ENCODE measurements around the gene ANKDD1B. TPM values are rescaled to one million over a fixed set of nuclear protein-coding genes. Genes with fewer than 3 reads are reported as not detected.

The ANKDD1B gene
- total and polyA plus RNA-seq, 2 of the 13 experiments (the other 11 are each of a cell fraction or from before 2014, with no cell fraction given) = 0.12 to 0.27 TPM

DNA sequence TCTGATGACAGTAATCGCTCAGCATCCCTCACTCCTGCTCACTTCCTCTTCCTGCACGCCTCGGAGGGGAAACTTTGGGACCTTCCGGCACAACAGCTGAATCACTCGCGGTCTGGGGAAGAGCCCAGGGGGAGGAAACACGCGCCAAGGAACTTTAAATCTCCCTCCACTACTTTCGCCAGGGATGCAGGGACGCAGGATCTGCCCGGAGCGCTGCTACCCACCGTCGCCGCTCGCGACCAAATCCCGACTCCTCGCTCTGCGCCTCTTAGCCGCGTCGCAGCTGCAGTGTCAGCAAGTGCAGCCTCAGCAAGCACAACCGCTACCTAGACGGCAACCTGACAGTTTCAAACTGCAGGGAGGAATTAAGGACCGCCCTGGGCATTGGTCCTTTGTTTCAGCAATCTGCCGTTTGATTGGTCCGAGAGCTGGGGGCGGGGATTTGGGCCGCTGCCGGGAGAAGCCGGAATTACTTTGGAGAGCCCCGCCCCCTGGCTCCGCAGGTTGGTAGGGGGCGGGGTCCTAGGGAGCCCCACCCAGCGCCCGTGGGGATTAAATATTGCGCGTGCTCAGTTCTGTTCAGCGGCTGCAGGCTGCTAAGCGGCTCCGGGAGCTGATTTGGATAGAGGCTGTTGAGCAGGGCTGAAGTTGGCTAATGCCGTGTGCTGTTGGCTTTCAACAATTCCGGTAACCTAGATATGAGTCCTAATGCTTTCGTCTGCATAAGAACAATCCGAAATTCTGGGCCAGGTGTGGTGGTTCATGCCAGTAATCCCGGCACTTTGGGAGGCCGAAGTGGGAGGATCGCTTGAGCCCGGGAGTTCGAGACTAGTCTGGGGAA lies 106.0 kb downstream of the ANKDD1B start, which contains the start of gene POC5:
POC5 (minus strand) TSS at position 356 of the 841 bp plus-strand sequence. CDS start 4,500 bp downstream, outside the sequence.
- DNase-seq (ENCODE audit: low spot score) (peak; percentile 96), ATAC-seq (peak; percentile 96), FAIRE-seq (peak; percentile 83)
- Histone ChIP-seq H3K4me2 (ENCODE audit: low read depth, low read length) (peak within 1 kb of the TSS; percentile 87), H3K79me2 (ENCODE audit: insufficient read depth, low read length) (peaks cover 13% of the 10 kb centered on the region), H3K27me3 (ENCODE audit: control insufficient read depth in 1 of 2, insufficient read depth in 2 of 2, low read length in 2 of 2) (no peaks in the 10 kb centered on the region), H3K27ac (ENCODE audit: extremely low read length, insufficient read depth, low read length) (peak within 1 kb of the TSS; percentile 83), H3K36me3 (replicated peaks in 1 of 2; ENCODE audit: control insufficient read depth in 1 of 2, insufficient read depth in 2 of 2, low read length in 2 of 2) (peaks cover 0 to 5% of the 10 kb centered on the region in 2 experiments; a peak in 1 of 5 replicates), H3K9ac (ENCODE audit: insufficient read depth, low read depth, low read length) (peak within 1 kb of the TSS; percentile 75), H3K4me3 (replicated peaks in 1 of 3; ENCODE audit: insufficient read depth in 1 of 3, low read depth in 2 of 3, low read length in 3 of 3) (peak within 1 kb of the TSS; percentile 87 to 97 (median 97)), H4K20me1 (ENCODE audit: insufficient read depth, low read length) (no peaks in the 10 kb centered on the region), H3K9me3 (ENCODE audit: low read length) (no peaks in the 10 kb centered on the region), H2AFZ (ENCODE audit: low read length) (peak within 1 kb of the TSS; percentile 84), H3K4me1 (ENCODE audit: insufficient read depth, low read length) (peaks cover 38% of the 10 kb centered on the region)
- 3% methylated on average over 17 of the region's 51 CpGs for WGBS (ENCODE audit: low lambda C conversion rate)
- POLR2A ChIA-PET = interaction anchor here (0.5 to 1.5 kb wide), 8 partner anchors 11 to 497 kb away, joined by 3 to 5 read pairs (median 4); partner anchors contain the start of genes ANKRD31 and HMGCR
- in situ Hi-C loops (cut with HindIII; ENCODE audit: extremely low pct_ligation_motif_present, low pct_unique_long_range_greater_than_20kb) = no loop called here
- TSS peak; percentile 58 for BruUV-seq (replicated peaks)
- CTCF ChIA-PET (ENCODE audit: low intra/inter-chr PET ratio, low total read pairs) = no interaction called here
- intact Hi-C loops (cut with micrococcal nuclease; ENCODE audit: unreplicated experiment) = no loop called here
- TF ChIP-seq ZNF572 (CRISPR knock-in tag; IDR thresholded peaks at IDR 0.05) (no peak), SAP130 (CRISPR knock-in tag; IDR thresholded peaks at IDR 0.05; ENCODE audit: low read depth) (peak; percentile 99), ZNF713 (CRISPR knock-in tag; IDR thresholded peaks at IDR 0.05) (no peak), IRF2 (CRISPR knock-in tag; IDR thresholded peaks at IDR 0.05) (peak; percentile 16), ELF4 (CRISPR knock-in tag; IDR thresholded peaks at IDR 0.05; ENCODE audit: borderline replicate concordance) (peak; percentile 66; the same call in 1 of the 2 replicates), KAT7 (CRISPR knock-in tag; IDR thresholded peaks at IDR 0.05; ENCODE audit: borderline replicate concordance) (no peak), SMAD3 (CRISPR knock-in tag; IDR thresholded peaks at IDR 0.05) (no peak), FOXA1 (IDR thresholded peaks at IDR 0.05) (no peak), FOXA1 (CRISPR knock-in tag; IDR thresholded peaks at IDR 0.05) (peak; percentile 22; the same call in 1 of the 2 replicates), IKZF1 (IDR thresholded peaks at IDR 0.05) (no peak)
- TF ChIP-seq, protein P1, sequence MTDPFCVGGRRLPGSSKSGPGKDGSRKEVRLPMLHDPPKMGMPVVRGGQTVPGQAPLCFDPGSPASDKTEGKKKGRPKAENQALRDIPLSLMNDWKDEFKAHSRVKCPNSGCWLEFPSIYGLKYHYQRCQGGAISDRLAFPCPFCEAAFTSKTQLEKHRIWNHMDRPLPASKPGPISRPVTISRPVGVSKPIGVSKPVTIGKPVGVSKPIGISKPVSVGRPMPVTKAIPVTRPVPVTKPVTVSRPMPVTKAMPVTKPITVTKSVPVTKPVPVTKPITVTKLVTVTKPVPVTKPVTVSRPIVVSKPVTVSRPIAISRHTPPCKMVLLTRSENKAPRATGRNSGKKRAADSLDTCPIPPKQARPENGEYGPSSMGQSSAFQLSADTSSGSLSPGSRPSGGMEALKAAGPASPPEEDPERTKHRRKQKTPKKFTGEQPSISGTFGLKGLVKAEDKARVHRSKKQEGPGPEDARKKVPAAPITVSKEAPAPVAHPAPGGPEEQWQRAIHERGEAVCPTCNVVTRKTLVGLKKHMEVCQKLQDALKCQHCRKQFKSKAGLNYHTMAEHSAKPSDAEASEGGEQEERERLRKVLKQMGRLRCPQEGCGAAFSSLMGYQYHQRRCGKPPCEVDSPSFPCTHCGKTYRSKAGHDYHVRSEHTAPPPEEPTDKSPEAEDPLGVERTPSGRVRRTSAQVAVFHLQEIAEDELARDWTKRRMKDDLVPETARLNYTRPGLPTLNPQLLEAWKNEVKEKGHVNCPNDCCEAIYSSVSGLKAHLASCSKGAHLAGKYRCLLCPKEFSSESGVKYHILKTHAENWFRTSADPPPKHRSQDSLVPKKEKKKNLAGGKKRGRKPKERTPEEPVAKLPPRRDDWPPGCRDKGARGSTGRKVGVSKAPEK (CRISPR knock-in tag; IDR thresholded peaks at IDR 0.05; ENCODE audit: borderline replicate concordance) = no peak
- TF ChIP-seq, protein P2, sequence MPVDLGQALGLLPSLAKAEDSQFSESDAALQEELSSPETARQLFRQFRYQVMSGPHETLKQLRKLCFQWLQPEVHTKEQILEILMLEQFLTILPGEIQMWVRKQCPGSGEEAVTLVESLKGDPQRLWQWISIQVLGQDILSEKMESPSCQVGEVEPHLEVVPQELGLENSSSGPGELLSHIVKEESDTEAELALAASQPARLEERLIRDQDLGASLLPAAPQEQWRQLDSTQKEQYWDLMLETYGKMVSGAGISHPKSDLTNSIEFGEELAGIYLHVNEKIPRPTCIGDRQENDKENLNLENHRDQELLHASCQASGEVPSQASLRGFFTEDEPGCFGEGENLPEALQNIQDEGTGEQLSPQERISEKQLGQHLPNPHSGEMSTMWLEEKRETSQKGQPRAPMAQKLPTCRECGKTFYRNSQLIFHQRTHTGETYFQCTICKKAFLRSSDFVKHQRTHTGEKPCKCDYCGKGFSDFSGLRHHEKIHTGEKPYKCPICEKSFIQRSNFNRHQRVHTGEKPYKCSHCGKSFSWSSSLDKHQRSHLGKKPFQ (CRISPR knock-in tag; IDR thresholded peaks at IDR 0.05; ENCODE audit: insufficient replicate concordance) = peak; percentile 66
- TF ChIP-seq, protein P3, sequence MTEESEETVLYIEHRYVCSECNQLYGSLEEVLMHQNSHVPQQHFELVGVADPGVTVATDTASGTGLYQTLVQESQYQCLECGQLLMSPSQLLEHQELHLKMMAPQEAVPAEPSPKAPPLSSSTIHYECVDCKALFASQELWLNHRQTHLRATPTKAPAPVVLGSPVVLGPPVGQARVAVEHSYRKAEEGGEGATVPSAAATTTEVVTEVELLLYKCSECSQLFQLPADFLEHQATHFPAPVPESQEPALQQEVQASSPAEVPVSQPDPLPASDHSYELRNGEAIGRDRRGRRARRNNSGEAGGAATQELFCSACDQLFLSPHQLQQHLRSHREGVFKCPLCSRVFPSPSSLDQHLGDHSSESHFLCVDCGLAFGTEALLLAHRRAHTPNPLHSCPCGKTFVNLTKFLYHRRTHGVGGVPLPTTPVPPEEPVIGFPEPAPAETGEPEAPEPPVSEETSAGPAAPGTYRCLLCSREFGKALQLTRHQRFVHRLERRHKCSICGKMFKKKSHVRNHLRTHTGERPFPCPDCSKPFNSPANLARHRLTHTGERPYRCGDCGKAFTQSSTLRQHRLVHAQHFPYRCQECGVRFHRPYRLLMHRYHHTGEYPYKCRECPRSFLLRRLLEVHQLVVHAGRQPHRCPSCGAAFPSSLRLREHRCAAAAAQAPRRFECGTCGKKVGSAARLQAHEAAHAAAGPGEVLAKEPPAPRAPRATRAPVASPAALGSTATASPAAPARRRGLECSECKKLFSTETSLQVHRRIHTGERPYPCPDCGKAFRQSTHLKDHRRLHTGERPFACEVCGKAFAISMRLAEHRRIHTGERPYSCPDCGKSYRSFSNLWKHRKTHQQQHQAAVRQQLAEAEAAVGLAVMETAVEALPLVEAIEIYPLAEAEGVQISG (CRISPR knock-in tag; IDR thresholded peaks at IDR 0.05) = peak; percentile 72; the same call in 1 of the 2 replicates
- TF ChIP-seq, protein P4, sequence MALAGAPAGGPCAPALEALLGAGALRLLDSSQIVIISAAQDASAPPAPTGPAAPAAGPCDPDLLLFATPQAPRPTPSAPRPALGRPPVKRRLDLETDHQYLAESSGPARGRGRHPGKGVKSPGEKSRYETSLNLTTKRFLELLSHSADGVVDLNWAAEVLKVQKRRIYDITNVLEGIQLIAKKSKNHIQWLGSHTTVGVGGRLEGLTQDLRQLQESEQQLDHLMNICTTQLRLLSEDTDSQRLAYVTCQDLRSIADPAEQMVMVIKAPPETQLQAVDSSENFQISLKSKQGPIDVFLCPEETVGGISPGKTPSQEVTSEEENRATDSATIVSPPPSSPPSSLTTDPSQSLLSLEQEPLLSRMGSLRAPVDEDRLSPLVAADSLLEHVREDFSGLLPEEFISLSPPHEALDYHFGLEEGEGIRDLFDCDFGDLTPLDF (CRISPR knock-in tag; IDR thresholded peaks at IDR 0.05) = 0 out of 2 replicates have a peak, but pooled peaks have one; percentile 57
- TF ChIP-seq, protein P5, sequence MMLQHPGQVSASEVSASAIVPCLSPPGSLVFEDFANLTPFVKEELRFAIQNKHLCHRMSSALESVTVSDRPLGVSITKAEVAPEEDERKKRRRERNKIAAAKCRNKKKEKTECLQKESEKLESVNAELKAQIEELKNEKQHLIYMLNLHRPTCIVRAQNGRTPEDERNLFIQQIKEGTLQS (CRISPR knock-in tag; IDR thresholded peaks at IDR 0.05) = no peak
